Pancreas (tissue), 10 donors: ENCODE measurements around the gene LGALS7. TPM values are rescaled to one million over a fixed set of nuclear protein-coding genes. Genes with fewer than 3 reads are reported as not detected.
"Not testable (repeated sequence)": the region's sequence is repeated elsewhere in the genome, so short reads cannot be mapped to it uniquely, and the experiment has no call there.

ENCODE experiments used
- ATAC-seq, 4 donors: fragments of 200-7000 bp; cut with Tn5 transposase; one replicate each; pipeline versions ENCODE4 v1.8.0 to v1.9.1; 2020; ENCODE audit warnings: mild to moderate bottlenecking in 4 of 4, moderate library complexity in 4 of 4
- DNase-seq, 6 donors: peaks; one replicate each; pipeline ENCODE4 v3.0.0-alpha.2; 2020
- FAIRE-seq: peaks from 2 replicates; lab custom pipeline; 2012; peaks lifted over from hg19 to GRCh38; lab: Jason Lieb, UNC
- H3K27ac ChIP-seq, 4 donors: fragments of 200-600 bp; sonication (generic); 1 replicate in 3 of 4; 2 replicates in 1 of 4; pipeline versions ENCODE4 v1.5.0 to v1.8.0; 2020
- H3K27me3 ChIP-seq, 4 donors: fragments of 200-600 bp; one replicate each; pipeline ENCODE4 v1.8.0; 2021
- H3K36me3 ChIP-seq, 3 donors: fragments of 200-600 bp; sonication (generic) in 1 of 3; one replicate each; pipeline versions ENCODE4 v1.5.0 to v1.8.0; 2020 to 2021
- H3K4me1 ChIP-seq, 3 donors: fragments of 200-600 bp; one replicate each; pipeline ENCODE4 v1.8.0; 2021
- H3K4me3 ChIP-seq, 4 donors: fragments of 200-600 bp; sonication (generic) in 2 of 4; one replicate each; pipeline versions ENCODE4 v1.5.0 to v1.8.0; 2020 to 2021
- H3K9me3 ChIP-seq, 4 donors: fragments of 200-600 bp; one replicate each; pipeline ENCODE4 v1.8.0; 2021
- WGBS, 2 donors: extraction: QIAGEN DNeasy Blood & Tissue Kit; methylation state at CpG; one replicate each; pipeline ENCODE4 v1.1.7; 2013; 5-methylcytosine and 5-hydroxymethylcytosine counted together
- intact Hi-C, 3 donors: fragments of 100-400 bp; cut with DNase I; formaldehyde crosslinking; loops; one replicate each; pipeline versions ENCODE4 v1.11.1 to v1.14.2; 2022
- polyA plus RNA-seq, 2 donors: library from polyadenylated mRNA; stranded (reverse); fragments of 200-250 nt; gene quantifications; one replicate each; pipeline ENCODE4 v1.2.3, GENCODE V29; 2013
- total RNA-seq, 6 donors: library from RNA; stranded (reverse); fragmentation: NEBNext Ultra II Directional in 4 of 6; extraction: Animal tissue kit (Norgen Biotek cat#: 25700) in 4 of 6; gene quantifications; one replicate each; pipeline versions ENCODE4 v1.2.1 to v1.2.4, GENCODE V29; 2021 to 2023
- TF ChIP-seq, protein P1 (sequence below), 4 donors: fragments of 200-600 bp; sonication (generic) in 3 of 4; IDR thresholded peaks; one replicate each; pipeline versions ENCODE4 v1.5.0 to v1.8.0; 2021; ENCODE audit warnings: antibody characterized with exemption in 4 of 4
- donor health status: healthy with polysubstance abuse.
- donor health status: DM: no; HTN: no; CAD: no; lungs with moderate emphysema.
- donor health status: DM: no; HTN: no; CAD: no.
- donor health status: control.
- donor health status: control.
- donor health status: Bipolar disorder and iron deficiency.
- donor health status: DM: yes; HTN: yes; CAD: no.
- donor health status: DM: no; HTN: no; CAD: no.
- donor health status: DM: no; HTN: no; CAD: no.
- donor health status: DM: yes; HTN: yes; CAD: no.

The LGALS7 gene
- total and polyA plus RNA-seq, 8 donors: not detected

DNA sequence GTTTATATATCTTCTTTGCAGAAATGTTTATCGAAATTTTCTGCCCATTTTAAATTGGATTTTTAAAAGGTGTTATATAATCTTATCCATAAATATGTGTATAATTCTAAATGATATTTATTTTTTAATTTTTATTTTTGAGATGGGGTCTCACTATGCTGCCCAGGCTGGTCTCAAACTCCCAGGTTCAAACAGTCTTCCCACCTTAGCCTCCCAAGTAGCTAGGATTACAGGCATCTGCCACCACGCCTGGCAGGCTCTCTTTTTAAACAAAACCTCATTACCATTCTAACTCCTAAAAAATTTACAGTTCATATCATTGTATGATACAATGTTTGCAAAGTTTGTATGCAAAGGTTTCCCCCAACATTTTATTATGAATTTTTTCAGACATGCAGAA is 22.8 kb upstream of the LGALS7 start:
- ATAC-seq (no peak), FAIRE-seq (no peak), DNase-seq (no peak)
- no peak overlapping the region for H3K4me3 ChIP-seq
- no peak overlapping the region for H3K27ac ChIP-seq
- H3K27me3 ChIP-seq: no peaks in the 10 kb centered on the region
- no peaks in the 10 kb centered on the region for H3K4me1 ChIP-seq
- H3K9me3 ChIP-seq: no peaks in the 10 kb centered on the region
- intact Hi-C loops: no loop called here
- WGBS, 2 donors: 64 to 67% methylated on average over 2 of the region's 2 CpGs
- no peaks in the 10 kb centered on the region for H3K36me3 ChIP-seq
- TF ChIP-seq, protein P1, sequence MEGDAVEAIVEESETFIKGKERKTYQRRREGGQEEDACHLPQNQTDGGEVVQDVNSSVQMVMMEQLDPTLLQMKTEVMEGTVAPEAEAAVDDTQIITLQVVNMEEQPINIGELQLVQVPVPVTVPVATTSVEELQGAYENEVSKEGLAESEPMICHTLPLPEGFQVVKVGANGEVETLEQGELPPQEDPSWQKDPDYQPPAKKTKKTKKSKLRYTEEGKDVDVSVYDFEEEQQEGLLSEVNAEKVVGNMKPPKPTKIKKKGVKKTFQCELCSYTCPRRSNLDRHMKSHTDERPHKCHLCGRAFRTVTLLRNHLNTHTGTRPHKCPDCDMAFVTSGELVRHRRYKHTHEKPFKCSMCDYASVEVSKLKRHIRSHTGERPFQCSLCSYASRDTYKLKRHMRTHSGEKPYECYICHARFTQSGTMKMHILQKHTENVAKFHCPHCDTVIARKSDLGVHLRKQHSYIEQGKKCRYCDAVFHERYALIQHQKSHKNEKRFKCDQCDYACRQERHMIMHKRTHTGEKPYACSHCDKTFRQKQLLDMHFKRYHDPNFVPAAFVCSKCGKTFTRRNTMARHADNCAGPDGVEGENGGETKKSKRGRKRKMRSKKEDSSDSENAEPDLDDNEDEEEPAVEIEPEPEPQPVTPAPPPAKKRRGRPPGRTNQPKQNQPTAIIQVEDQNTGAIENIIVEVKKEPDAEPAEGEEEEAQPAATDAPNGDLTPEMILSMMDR (IDR thresholded peaks at IDR 0.05): no peak

- no peaks in the 10 kb centered on the region for H3K36me3 ChIP-seq
- DNase-seq (no peak), FAIRE-seq (no peak), ATAC-seq (no peak)
- intact Hi-C loops: no loop called here
- H3K4me1 ChIP-seq: no peaks in the 10 kb centered on the region
- no peak overlapping the region for H3K4me3 ChIP-seq
- TF ChIP-seq, protein P1 (IDR thresholded peaks at IDR 0.05): no peak
- H3K27me3 ChIP-seq: no peaks in the 10 kb centered on the region
- WGBS, 2 donors: 84 to 93% methylated on average over 4 of the region's 4 CpGs
- no peaks in the 10 kb centered on the region for H3K9me3 ChIP-seq
- no peak overlapping the region for H3K27ac ChIP-seq
Observed at GRCh38 chr19:38795549-38795948, 22.2 kb upstream of the LGALS7 start.

DNA sequence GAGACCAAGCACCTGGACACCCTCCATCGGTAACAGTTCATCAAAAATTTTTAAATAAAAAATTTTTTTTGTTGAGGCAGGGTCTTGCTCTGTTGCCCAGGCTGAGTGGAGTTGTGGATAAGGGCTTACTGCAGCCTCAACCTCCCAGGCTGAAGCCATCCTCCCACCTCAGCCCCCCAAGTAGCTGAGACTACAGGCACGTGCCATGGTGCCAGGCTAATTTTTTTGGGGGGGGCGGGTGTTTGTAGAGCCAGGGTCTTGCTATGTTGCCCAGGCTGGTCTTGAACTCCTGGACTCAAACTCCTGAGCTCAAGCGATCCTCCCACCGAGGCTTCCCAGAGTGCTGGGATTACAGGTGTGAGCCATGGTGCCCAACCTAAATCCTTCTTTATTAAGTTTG is 20.4 kb upstream of the LGALS7 start:
- Histone ChIP-seq H3K27ac (no peak overlapping the region), H3K4me3 (no peak overlapping the region), H3K36me3 (no peaks in the 10 kb centered on the region), H3K27me3 (no peaks in the 10 kb centered on the region), H3K9me3 (no peaks in the 10 kb centered on the region), H3K4me1 (no peaks in the 10 kb centered on the region)
- 92 to 94% methylated on average over 5 of the region's 5 CpGs for WGBS, 2 donors
- DNase-seq (no peak), ATAC-seq (no peak), FAIRE-seq (no peak)
- intact Hi-C loops: loop anchor here in 1 of 3 donors (2.0 kb wide), 1 partner anchor 19 kb away; no protein-coding TSS in a partner anchor
- TF ChIP-seq, protein P1 (IDR thresholded peaks at IDR 0.05): no peak

DNA sequence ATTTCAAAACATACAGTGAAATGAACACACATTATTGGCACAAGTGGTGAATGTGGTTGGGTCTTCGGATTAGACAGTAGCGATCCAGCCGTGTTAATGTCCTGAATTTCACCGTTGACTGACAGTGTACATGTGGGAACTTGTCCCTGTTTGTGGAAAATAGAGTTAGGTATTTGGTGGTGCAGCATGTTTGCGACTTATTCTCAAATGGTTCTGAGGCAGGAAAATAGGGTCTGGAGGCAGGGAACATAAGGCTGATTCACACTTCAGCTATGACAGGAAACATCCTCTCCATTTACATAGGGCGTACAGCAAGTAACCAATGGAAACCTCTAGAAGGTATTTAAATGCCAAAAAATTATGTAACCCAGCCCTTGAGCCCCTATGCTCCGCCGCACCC is 19.9 kb upstream of the LGALS7 start:
- no peak for DNase-seq
- Histone ChIP-seq H3K36me3 (no peaks in the 10 kb centered on the region), H3K9me3 (no peaks in the 10 kb centered on the region), H3K4me1 (no peaks in the 10 kb centered on the region), H3K4me3 (no peak overlapping the region), H3K27me3 (no peaks in the 10 kb centered on the region), H3K27ac (no peak overlapping the region)
- intact Hi-C loops: loop anchor here in 1 of 3 donors (2.0 kb wide), 1 partner anchor 18 kb away; no protein-coding TSS in a partner anchor
- TF ChIP-seq, protein P1 (IDR thresholded peaks at IDR 0.05): no peak
- WGBS, 2 donors: 80 to 83% methylated on average over 8 of the region's 8 CpGs
- no peak for FAIRE-seq
- ATAC-seq: no peak

DNA sequence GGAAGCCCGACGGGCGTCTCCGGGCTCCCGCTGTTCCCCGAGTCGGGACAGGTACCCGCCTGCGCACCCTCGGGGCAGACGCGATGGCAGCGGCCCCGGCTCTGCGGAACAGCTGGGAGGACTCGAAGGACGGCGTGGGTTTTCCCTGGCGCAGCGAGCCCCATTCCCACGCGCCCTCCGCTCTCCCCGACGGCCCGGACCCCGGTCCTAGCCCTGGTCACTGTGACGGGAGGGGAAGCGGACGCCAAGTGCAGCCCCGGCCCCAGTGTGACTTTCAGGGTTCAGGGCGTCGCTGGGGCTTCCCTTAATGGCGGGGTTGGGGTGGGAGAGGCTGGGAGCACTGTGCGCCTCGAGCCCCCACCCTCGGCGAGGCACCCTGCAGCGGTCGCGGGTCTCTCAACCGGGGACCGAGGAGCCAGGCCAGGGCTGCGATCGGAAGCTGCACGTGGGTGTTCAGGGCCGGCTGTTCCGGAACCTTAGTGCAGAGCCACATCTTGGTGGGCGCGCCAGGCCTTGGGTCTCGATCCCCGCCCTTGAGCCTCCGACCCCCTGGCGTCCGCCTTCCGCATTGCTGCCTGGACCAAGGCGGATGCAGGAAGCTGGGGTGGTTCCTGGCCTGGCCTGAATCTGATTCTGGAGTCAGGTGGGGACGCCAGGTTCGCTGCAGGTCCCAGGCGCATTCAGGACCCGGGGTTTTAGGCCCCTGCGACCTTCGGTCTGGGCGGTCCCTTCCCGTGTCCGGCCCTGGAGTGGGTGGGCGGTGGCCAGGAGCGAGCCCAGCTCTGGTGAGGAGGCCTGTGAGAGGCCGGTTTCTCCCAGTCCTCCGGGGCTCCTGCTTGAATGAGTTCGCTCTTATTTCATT is 19.2 kb upstream of the LGALS7 start:
- Histone ChIP-seq H3K36me3 (no peaks in the 10 kb centered on the region), H3K27ac (no peak overlapping the region), H3K4me1 (no peaks in the 10 kb centered on the region), H3K9me3 (no peaks in the 10 kb centered on the region), H3K4me3 (peak overlapping the region in 1 of 4 donors; percentile 25), H3K27me3 (no peaks in the 10 kb centered on the region)
- WGBS, 2 donors: 46 to 50% methylated on average over 58 to 65 of the region's 71 CpGs
- FAIRE-seq: no peak
- ATAC-seq: peak in 3 of 4 donors; percentile 15 to 38 (median 19)
- DNase-seq: peak in 1 of 6 donors; percentile 46
- intact Hi-C loops: loop anchor here in 1 of 3 donors (2.0 kb wide), 1 partner anchor 18 kb away; no protein-coding TSS in a partner anchor
- TF ChIP-seq, protein P1 (IDR thresholded peaks at IDR 0.05): no peak

DNA sequence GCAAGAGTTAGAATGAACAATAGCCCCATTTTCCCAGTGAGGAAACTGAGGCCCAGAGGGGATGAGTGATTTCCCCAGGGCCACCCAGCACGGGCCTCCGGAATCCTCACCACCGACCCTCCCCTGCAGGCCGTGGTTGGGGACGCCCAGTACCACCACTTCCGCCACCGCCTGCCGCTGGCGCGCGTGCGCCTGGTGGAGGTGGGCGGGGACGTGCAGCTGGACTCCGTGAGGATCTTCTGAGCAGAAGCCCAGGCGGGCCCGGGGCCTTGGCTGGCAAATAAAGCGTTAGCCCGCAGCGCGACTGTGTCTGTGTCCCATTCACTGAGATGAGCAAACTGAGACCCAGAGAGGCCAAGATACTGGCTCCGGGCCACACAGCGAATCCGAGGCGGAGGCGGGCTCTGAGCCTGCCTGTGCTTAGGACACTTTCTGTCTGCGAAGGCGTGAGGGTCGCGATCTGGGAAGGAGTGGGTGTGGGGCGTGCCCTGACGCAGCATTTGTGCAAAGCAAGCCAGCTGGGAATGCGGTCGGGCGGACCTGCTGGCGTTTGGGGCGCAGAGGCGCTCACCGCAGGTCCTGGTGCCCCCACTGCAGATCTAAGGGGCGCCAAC is 18.2 kb upstream of the LGALS7 start:
- WGBS, 2 donors: no CpG with 5 or more reads among the region's 40 CpGs
- DNase-seq, H3K36me3 ChIP-seq, H3K9me3 ChIP-seq, H3K27me3 ChIP-seq, H3K4me3 ChIP-seq, H3K4me1 ChIP-seq, H3K27ac ChIP-seq: not testable (repeated sequence)
- intact Hi-C loops: loop anchor here in 1 of 3 donors (2.0 kb wide), 1 partner anchor 17 kb away; no protein-coding TSS in a partner anchor
- ATAC-seq: peak; percentile 95 to 98 (median 96)
- FAIRE-seq: peak; percentile 45
